Osteoblast (primary cell): ENCODE results near the gene OR5H14. TPM values are rescaled to one million over a fixed set of nuclear protein-coding genes. Genes with fewer than 3 reads are reported as not detected.
"Not testable (repeated sequence)": the region's sequence is repeated elsewhere in the genome, so short reads cannot be mapped to it uniquely, and the experiment has no call there.

Experiments
- DNase-seq: peaks from one replicate; pipeline ENCODE4 v3.0.0; 2011; ENCODE audit warnings: low spot score, mixed read lengths; ENCODE audit not compliant: insufficient read length; ENCODE audit errors: missing footprints
- H2AFZ ChIP-seq: 2 replicates; pipeline ENCODE4 v1.6.0; 2011; ENCODE audit warnings: mild to moderate bottlenecking, low read length
- H3K27ac ChIP-seq: 2 replicates; pipeline ENCODE4 v1.5.1; 2011; ENCODE audit warnings: mild to moderate bottlenecking, low read depth, low read length, moderate library complexity
- H3K27me3 ChIP-seq: 2 replicates; pipeline ENCODE4 v1.6.0; 2012; ENCODE audit warnings: mild to moderate bottlenecking, control low read depth, inconsistent platforms, low read length, moderate library complexity; ENCODE audit not compliant: insufficient read depth
- H3K36me3 ChIP-seq: 2 replicates; pipeline ENCODE4 v1.5.1; 2011; ENCODE audit warnings: mild to moderate bottlenecking, low read length, control low read depth, moderate library complexity; ENCODE audit not compliant: insufficient read depth
- H3K4me1 ChIP-seq: 2 replicates; pipeline ENCODE4 v1.5.1; 2011; ENCODE audit warnings: mild to moderate bottlenecking, low read length, control low read depth, moderate library complexity; ENCODE audit not compliant: insufficient read depth
- H3K4me2 ChIP-seq: 2 replicates; pipeline ENCODE4 v1.6.0; 2011; ENCODE audit warnings: mild to moderate bottlenecking, low read length; ENCODE audit not compliant: insufficient read depth
- H3K4me3 ChIP-seq: fragments of 200-600 bp; sonication (generic); 3 replicates; pipeline ENCODE4 v1.5.1; 2012; ENCODE audit warnings: mild to moderate bottlenecking, low read length, inconsistent platforms; ENCODE audit not compliant: insufficient read depth
- H3K79me2 ChIP-seq: 2 replicates; pipeline ENCODE4 v1.6.0; 2012; ENCODE audit warnings: mild to moderate bottlenecking, low read length, control low read depth, inconsistent platforms; ENCODE audit not compliant: insufficient read depth
- H3K9me3 ChIP-seq: 2 replicates; pipeline ENCODE4 v1.5.1; 2011; ENCODE audit warnings: low read depth, low read length, control low read depth
- H4K20me1 ChIP-seq: 2 replicates; pipeline ENCODE4 v1.6.0; 2012; ENCODE audit warnings: mild to moderate bottlenecking, low read length, control low read depth; ENCODE audit not compliant: insufficient read depth
- total RNA-seq: library from RNA; depleted of rRNA; stranded (reverse); fragments of >200 nt; gene quantifications from 2 replicates; pipeline ENCODE4 v1.2.3, GENCODE V29; 2012
- TF ChIP-seq, protein P1 (sequence below): IDR thresholded peaks from 2 replicates; pipeline ENCODE4 v1.5.1; 2011; ENCODE audit warnings: mild to moderate bottlenecking, low read depth, low read length, moderate library complexity; ENCODE audit errors: extremely low read depth

The OR5H14 gene
- total RNA-seq, 1 donor = not detected

- Histone ChIP-seq H3K79me2 (no peaks in the 10 kb centered on the region), H3K36me3 (no peaks in the 10 kb centered on the region), H3K9me3 (no peaks in the 10 kb centered on the region), H2AFZ (no peak overlapping the region), H4K20me1 (no peaks in the 10 kb centered on the region), H3K4me3 (no peak overlapping the region), H3K4me1 (no peaks in the 10 kb centered on the region), H3K27ac (no peak overlapping the region), H3K4me2 (no peak overlapping the region), H3K27me3 (no peaks in the 10 kb centered on the region)
- TF ChIP-seq, protein P1, sequence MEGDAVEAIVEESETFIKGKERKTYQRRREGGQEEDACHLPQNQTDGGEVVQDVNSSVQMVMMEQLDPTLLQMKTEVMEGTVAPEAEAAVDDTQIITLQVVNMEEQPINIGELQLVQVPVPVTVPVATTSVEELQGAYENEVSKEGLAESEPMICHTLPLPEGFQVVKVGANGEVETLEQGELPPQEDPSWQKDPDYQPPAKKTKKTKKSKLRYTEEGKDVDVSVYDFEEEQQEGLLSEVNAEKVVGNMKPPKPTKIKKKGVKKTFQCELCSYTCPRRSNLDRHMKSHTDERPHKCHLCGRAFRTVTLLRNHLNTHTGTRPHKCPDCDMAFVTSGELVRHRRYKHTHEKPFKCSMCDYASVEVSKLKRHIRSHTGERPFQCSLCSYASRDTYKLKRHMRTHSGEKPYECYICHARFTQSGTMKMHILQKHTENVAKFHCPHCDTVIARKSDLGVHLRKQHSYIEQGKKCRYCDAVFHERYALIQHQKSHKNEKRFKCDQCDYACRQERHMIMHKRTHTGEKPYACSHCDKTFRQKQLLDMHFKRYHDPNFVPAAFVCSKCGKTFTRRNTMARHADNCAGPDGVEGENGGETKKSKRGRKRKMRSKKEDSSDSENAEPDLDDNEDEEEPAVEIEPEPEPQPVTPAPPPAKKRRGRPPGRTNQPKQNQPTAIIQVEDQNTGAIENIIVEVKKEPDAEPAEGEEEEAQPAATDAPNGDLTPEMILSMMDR = no peak
- no peak for DNase-seq
These were observed 33.1 kb downstream of the OR5H14 start for GRCh38 chr3:98180319-98180890.

- no peak for DNase-seq
- Histone ChIP-seq H3K27me3 (no peaks in the 10 kb centered on the region), H4K20me1 (no peaks in the 10 kb centered on the region), H3K36me3 (no peaks in the 10 kb centered on the region), H2AFZ (no peak overlapping the region), H3K4me1 (no peaks in the 10 kb centered on the region), H3K4me2 (no peak overlapping the region), H3K4me3 (no peak overlapping the region), H3K27ac (no peak overlapping the region), H3K9me3 (no peaks in the 10 kb centered on the region), H3K79me2 (no peaks in the 10 kb centered on the region)
- TF ChIP-seq, protein P1 = no peak
These were observed 34.9 kb downstream of the OR5H14 start for GRCh38 chr3:98182196-98182595.

DNA sequence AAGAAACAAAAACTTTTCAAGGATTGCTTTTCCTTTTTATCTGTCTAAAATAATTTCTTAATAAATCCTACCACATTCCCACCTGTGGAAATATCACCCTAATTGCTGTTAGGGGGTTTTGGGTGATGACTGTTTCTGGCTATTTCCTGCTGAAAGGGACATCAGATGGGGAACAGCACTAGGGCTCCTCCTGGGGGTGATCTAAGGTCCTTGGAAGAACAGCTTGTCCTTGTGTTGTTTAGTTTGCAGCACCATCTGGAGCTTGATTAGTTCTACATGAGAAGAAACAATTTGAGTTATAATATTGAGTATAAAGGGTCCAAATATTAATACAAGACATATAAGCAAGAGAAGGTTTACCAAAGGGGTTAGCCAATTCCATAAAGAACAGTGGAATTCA lies 37.9 kb downstream of the OR5H14 start:
- no peak for DNase-seq

GRCh38 chr3:98188545-98188944 lies 41.3 kb downstream of the OR5H14 start:
- TF ChIP-seq, protein P1 = no peak
- Histone ChIP-seq H3K27me3 (no peaks in the 10 kb centered on the region), H3K36me3 (no peaks in the 10 kb centered on the region), H4K20me1 (no peaks in the 10 kb centered on the region), H3K4me1 (no peaks in the 10 kb centered on the region), H3K79me2 (no peaks in the 10 kb centered on the region), H2AFZ (no peak overlapping the region), H3K9me3 (no peaks in the 10 kb centered on the region), H3K4me3 (no peak overlapping the region), H3K4me2 (no peak overlapping the region), H3K27ac (no peak overlapping the region)
- DNase-seq = no peak

More for the DNA sequence above, 37.9 kb downstream of the OR5H14 start:
- H3K27ac ChIP-seq = no peak overlapping the region
- H3K36me3 ChIP-seq = no peaks in the 10 kb centered on the region
- no peaks in the 10 kb centered on the region for H3K4me1 ChIP-seq
- H4K20me1 ChIP-seq = no peaks in the 10 kb centered on the region
- no peaks in the 10 kb centered on the region for H3K79me2 ChIP-seq
- H2AFZ ChIP-seq = no peak overlapping the region
- no peak overlapping the region for H3K4me3 ChIP-seq
- no peaks in the 10 kb centered on the region for H3K27me3 ChIP-seq
- no peak overlapping the region for H3K4me2 ChIP-seq
- no peaks in the 10 kb centered on the region for H3K9me3 ChIP-seq
- TF ChIP-seq, protein P1 = no peak

- not testable (repeated sequence) for H3K79me2 ChIP-seq, H3K36me3 ChIP-seq, H4K20me1 ChIP-seq, H3K27ac ChIP-seq, H3K4me1 ChIP-seq, DNase-seq, H2AFZ ChIP-seq, H3K4me3 ChIP-seq, H3K4me2 ChIP-seq, H3K9me3 ChIP-seq, H3K27me3 ChIP-seq
These were observed 43.6 kb downstream of the OR5H14 start for GRCh38 chr3:98190911-98191310.

DNA sequence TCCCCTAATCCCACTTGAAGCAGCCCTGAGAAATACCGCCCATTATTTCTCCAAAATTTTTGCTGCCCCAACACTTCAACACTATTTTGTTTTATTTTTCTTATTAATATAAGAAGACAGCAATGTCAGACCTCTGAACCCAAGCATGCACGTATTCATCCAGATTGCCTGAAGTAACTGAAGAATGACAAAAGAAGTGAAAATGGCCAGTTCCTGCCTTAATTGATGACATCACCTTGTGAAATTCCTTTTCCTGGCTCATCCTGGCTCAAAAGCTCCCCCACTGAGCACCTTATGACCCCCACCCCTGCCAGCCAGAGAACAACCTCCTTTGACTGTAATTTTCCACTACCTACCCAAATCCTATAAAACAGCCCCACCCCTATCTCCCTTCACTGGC lies 49.0 kb downstream of the OR5H14 start:
- DNase-seq, H4K20me1 ChIP-seq, H3K27ac ChIP-seq, H3K9me3 ChIP-seq, H3K36me3 ChIP-seq, H2AFZ ChIP-seq, H3K4me3 ChIP-seq, H3K4me2 ChIP-seq, H3K27me3 ChIP-seq, H3K79me2 ChIP-seq, H3K4me1 ChIP-seq: not testable (repeated sequence)
